NCI-H1694 (cell line): Measurements from ENCODE around the gene SENP7.
"Not testable (repeated sequence)": the region's sequence is repeated elsewhere in the genome, so short reads cannot be mapped to it uniquely, and the experiment has no call there.

ENCODE experiments used
- DNase-seq: peaks from one replicate; lab custom pipeline; 2025; lab: John Stamatoyannopoulos, UW

Gene SENP7

DNA sequence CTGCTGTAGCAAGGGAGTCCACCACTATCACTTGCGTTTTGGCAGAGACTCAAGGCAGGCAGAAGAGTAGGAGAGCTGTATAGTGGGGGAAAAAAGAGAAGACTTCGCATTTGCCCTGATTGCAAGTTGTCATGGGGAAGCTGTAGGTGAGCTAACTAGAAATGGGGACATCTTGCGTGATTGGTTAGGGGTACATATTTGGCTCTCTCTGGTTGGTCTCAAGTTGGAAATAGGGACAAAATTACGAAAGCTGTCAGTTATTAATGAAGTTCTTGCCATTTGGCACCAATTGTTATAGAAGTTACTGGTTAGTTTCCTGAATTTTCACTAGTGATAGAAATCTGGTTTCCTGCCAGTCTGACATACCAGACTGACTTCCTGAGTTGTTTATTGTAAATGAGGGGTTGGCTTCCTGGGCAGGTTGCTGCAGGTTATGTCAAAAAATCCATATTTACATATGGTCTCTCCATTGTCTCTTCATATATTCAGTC is 8.2 kb upstream of the SENP7 start:
- no peak for DNase-seq

DNA sequence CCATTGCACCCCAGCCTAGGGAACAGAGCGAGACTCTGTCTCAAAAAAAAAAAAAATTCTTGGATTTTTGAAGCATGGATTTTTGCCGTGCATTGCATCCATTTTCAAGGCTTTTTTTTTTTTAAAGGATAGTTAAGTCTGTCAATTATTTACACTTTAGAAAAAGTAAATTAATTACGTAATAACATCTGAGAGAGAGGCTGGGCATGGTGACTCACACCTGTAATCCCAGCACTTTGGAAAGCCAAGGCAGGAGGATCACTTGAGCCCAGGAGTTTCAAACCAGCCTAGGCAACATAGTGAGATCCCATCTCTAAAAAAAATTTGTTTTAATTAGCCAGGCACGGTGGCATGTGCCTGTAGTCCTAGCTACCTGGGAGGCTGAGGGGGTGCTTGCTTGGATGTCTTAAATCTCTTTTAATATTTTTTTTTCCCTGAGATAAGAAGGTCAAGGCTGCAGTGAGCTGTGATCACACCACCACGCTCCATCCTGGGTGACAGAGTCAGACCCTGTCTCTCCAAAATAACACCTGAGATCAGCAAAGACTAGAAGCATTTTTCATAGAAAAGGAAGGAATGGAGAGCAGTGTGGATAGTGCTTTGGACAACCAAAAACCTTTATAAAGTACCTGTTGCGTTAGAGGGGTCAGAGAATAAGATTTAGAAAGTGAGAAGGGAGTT is 6.8 kb upstream of the SENP7 start:
- DNase-seq: no peak

DNA sequence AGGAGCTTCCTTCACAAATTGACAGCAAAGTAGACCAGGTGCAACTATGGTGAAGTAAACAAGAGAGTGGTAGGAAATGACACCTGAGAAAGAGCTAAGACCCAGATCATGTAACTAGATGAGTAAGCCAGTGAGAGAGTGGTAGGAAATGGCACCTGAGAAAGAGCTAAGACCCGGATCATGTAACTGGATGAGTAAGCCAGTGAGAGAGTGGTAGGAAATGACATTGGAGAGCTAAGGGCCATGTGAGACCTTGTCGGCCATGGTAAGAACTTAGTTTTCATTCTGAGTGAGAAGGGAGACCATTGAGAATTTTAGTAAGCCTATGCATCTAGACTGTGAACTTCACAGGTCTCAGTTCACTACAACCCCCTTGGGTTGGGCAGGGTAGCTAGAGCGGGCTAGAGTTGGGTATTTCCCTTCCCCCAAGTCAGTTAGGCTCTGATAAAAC is 5.4 kb upstream of the SENP7 start:
- DNase-seq: no peak

DNA sequence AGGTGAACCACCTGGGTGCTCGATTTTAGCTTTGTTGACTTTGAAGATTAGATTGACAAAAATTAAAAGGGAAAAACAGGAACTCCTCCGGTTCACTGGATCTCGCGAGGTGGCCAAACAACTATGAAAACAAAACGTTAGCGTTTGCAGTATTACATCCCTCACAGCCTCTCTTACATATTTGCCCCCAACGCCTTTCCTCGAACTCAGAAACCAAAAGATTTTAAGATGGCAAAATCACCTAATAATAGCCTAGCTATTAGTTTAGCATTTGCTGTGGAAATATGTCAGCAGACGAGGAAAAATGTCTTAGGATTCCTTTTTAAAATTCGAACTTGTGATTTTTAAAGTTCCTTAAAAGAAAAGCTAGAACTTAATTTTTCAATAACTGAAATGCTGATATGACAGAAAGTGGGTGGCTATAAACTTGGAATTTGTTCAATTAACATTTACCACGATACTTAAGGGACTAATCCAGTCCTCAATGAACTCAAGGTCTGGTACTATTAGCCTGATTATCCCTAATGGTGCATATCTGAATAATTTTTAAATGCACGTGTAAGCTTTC is 491 bp upstream of the SENP7 start:
- DNase-seq: no peak

DNA sequence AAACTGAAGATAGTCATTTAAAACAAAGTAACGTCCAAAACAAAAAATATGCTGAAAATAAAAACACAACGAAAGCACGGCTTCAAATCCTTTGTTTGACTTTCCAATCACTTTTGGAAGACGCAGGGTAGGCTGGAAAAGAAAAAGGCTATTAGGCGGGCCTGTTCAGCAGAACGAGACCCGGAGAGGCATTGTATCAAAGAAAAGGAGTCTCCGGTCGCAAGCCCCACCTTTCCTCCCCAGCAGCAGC is 691 bp downstream of the SENP7 start:
- no peak for DNase-seq

DNA sequence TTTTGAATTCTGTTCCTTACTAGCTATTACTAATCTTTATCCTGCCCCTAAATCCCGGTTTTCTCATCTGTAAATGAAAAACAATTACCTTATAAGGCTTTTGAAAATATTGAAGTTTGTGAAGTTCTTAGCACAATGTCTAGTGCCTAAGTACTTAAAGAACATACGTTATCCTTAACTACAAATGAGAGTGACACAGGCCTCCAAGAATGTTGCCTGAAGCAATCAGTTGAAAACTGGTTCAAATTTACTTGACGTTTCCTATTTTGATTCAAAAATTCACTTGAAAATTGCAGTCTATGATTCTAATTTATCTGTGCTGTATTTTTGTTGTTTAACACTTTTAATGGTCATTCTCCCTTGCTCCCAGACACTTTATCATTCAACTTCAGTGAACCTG is 3.2 kb downstream of the SENP7 start:
- no peak for DNase-seq

DNA sequence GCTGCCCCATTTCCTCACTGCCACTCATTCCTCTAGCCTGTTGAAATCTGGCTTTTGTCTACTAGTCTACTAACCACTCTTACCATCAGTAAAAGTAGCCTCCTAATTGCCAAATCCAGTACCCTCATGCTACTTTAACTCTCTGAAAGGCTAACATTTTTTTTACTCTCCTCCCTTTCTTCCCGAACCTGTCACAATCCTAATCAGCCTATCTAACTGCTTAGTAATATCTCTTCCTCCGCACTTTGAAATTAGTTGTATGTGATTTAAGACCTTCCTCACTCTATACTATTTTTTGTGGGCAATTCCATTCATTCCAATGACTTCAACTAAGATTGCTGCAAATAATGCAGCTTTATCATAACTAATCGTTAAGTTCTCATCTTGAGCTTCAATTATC is 3.7 kb downstream of the SENP7 start:
- DNase-seq: no peak

DNA sequence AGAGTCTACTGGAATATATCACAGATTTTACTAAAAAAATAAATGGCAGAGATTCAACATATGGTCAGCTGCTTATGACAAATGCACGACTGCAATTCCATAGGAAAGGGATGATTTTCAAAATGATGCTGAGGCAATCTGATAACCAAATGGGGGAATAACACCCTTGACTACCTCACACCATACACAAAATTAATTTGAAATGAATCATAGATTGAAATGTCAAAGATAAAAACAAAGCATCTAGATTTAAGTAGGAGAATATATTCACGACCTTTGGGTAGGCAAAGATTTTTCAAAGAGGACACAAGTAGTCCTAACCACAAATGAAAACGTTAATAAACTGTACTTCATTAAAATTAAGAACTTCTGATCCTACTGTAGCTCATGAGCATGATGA is 11.2 kb downstream of the SENP7 start:
- DNase-seq: no peak

DNA sequence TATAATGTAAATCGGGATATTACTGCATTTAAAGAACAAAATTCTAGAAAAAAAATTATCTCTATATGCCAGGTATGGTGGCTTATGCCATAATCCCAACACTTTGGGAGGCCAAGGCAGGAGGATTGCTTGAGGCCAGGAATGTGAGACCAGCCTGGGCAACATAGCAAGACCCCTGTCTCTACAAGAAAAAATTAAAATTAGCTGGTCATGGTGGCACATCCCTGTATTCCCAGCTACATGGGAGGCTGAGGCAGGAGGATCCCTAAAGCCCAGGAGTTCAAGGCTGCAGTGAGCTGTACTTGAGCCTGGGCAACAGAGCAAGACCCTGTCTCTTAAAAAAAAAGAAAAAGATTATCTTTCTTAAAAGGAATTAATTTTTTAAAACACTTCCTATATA is 12.8 kb downstream of the SENP7 start:
- no peak for DNase-seq

DNA sequence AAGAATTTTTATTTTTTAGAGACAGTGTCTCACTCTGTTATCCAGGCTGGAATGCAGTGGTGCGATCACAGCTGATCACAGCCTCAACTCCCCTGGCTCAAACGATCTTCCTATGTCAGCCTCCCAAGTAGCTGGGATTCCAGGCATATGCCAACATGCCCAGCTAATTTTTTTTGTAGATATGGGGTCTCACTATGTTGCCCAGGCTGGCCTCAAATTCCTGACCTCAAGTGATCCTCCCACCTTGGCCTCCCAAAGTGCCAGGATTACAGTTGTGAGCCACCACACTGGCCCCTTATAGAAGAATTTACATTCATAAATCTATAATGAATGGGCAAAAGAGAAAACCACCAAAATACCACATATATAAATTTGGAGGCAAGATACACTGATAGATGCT is 15.2 kb downstream of the SENP7 start:
- no peak for DNase-seq

DNA sequence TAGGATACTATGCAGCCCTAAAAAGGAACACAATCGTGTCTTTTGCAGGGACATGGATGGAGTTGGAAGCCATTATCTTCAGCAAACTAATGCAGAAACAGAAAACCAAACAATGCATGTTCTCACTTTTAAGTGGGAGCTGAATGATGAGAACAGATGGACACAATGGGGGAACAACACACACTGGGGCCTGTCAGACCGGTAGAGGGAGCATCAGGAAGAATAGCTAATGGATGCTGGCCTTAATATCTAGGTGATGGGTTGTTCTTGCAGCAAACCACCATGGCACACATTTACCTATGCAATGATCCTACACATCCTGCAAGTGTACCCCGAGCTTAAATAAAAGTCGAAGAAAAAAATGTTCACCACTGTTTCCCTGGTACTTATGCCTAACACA is 17.5 kb downstream of the SENP7 start:
- no peak for DNase-seq

DNA sequence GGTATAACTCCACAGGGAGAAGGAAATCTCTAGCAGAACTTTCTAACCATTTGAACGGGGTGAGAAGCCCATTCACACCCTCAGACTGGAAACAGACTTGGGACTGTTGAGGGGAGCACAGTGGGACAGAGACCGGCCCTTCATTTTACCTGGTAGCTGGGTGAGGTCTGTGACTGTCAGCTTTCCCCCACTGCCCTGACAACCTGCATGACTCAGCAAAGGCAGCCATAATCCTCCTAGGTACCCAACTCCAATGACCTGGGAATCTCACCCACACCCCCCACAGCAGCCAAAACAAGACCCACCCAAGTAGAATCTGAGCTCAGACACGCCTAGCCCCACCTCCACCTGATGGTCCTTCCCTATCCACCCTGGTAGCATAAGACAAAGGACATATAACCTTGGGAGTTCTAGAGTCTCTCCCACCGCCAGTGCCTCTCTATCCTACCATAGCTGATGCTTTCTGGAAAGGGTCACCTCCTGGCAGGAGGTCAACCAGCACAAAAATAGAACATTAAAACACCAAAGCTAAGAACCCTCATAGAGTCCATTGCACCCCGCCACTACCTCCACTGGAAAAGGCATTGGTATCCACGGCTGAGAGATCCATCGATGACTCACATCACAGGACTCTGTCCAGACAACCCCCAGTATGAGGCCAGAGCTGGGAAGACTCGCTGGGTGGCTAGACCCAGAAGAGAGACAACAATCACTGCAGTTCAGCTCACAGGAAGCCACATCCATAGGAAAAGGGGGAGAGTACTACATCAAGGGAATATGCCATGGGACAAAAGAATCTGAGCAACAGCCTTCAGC is 28.0 kb downstream of the SENP7 start:
- DNase-seq: no peak

DNA sequence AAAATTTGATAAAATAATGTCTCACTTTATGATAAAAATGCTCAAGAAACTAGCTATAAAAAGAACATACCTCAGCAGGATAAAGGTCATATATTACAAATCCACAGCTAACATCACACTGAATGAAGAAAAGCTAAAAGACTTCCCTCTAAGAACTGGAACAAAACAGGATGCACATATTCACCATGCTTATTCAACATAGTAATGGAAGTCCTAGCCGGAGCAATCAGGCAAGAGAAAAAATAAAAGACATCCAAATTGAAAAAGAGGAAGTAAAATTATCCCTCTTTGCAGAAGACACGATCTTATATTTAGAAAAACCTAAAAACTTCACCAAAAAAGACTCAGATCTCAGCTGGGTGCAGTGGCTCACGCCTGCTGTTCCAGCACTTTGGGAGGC is 34.0 kb downstream of the SENP7 start:
- no peak for DNase-seq

DNA sequence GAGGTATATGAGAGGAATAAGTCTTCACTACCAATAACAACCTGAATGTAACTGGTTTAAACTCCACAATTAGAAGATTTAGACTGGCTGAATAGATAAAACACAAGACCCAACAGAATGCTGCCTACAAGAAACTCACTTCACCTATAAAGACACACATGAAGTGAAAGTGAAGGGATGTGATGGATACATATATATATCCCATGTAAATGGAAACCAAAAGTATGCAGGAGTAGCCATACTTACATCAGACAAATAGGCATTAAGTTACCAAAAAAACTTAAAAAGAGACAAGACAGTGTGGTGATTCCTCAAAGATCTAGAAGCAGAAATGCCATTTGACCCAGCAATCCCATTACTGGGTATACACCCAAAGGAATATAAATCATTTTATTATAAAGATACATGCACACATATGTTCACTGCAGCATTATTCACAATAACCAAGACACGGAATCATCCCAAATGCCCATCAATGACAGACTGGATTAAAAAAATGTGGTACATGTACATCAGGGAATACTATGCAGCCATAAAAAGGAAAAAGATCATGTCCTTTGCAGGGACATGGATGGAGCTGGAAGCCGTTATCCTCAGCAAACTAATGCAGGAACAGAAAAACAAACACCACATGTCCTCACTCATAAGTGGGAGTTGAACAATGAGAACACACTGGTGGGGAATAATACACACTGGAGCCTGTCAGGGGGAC is 38.0 kb downstream of the SENP7 start:
- not testable (repeated sequence) for DNase-seq

DNA sequence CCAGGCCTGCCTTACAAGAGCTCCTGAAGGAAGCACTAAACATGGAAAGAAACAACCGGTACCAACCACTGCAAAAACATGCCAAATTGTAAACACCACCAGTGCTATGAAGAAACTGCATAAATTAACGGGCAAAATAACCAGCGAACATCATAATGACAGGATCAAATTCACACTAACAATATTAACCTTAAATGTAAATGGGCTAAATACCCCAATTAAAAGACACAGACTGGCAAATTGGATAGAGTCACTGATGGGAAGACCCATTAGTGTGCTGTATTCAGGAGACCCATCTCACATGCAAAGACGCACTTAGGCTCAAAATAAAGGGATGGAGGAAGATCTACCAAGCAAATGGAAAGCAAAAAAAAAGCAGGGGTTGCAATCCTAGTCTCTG is 44.3 kb downstream of the SENP7 start:
- not testable (repeated sequence) for DNase-seq

DNA sequence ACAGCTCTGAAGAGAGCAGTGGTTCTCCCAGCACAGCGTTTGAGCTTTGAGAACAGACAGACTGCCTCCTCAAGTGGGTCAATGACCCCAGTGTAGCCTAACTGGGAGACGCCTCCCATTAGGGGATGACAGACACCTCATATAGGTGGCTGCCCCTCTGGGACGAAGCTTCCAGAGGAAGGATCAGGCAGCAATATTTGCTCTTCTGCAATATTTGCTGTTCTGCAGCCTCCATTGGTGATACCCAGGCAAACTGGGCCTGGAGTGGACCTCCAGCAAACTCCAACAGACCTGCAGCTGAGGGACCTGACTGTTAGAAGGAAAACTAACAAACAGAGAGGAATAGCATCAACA is 45.7 kb downstream of the SENP7 start:
- not testable (repeated sequence) for DNase-seq

DNA sequence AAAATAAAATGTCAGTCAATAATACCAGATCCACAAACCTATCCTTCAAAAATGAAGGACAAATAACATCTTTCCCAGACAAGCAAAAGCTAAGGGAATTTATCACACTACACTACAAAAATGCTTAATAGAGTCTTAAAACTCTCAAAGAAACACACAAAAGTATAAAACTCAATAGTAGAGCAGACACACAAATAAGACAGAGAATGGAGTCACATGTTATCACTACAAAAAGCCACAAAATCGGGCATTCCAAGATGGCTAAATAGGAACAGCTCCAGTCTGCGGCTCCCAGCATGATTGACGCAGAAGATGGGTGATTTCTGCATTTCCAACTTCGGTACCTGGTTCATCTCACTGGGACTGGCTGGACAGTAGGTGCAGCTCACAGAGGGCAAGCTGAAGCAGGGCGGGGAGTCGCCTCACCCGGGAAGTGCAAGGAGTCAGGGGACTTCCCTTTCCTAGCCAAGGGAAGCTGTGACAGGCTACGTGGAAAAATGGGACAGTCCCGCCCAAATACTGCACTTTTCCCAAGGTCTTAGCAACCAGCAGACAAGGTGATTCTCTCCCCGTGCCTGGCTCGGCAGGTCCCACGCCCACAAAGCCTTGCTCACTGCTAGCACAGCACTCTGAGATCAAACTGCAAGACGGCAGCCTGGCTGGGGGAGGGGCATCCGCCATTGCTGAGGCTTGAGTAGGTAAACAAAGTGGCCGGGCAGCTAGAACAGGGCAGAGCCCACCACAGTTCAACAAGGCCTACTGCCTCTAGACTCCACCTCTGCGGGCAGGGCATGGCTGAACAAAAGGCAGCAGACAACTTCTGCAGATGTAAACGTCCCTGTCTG is 46.3 kb downstream of the SENP7 start:
- DNase-seq: no peak

DNA sequence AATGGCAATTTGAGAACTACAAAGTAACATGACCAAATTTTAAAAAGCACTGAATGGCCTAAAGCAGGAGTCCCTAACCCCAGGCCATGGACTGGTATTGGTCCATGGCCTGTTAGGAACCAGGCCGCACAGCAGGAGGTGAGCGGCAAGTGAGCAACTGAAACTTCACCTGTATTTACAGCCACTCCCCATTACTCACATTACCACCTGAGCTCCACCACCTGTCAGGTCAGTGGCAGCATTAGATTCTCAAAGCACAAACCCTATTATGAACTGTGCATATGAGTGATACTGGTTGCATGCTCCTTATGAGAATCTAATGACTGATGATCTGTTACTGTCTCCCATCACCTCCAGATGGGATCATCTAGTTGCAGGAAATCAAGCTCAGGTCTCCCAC is 48.8 kb downstream of the SENP7 start:
- no peak for DNase-seq

DNA sequence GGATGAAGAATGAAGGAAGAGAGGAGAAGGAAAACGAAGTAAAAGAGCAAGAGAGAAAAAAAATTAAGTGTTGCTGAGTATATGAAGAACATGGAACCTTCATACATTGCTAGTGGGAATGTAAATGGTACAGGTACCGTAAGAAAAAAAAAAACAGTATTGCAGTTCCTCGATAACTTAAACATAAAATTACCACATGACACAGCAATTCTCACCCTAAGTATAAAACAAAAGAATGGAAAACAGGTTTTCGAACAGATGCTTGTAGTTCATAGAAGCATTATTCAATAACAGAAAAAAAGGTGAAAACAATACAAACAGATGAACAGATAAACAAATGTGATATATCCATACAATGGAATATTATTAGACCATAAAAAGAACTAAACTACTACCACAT is 51.6 kb downstream of the SENP7 start:
- DNase-seq: no peak

DNA sequence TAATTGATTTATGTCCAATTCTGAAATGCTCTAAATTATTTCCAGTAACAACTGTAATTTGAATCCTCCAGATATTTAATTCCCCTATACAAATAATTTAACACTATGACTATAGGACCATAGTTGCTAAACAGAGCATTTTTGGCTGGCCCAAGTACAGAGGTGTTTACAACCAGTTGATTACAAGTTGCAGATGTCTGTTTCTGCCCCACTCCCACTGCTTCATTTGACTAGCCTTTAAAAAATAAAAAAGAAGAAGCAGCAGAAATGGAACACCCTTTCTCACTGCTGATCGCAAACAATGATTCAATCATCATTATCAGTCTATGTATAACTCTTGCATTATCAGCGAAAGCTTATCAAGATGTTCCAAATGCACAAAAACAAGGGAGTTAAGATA is 54.6 kb downstream of the SENP7 start:
- DNase-seq: no peak

DNA sequence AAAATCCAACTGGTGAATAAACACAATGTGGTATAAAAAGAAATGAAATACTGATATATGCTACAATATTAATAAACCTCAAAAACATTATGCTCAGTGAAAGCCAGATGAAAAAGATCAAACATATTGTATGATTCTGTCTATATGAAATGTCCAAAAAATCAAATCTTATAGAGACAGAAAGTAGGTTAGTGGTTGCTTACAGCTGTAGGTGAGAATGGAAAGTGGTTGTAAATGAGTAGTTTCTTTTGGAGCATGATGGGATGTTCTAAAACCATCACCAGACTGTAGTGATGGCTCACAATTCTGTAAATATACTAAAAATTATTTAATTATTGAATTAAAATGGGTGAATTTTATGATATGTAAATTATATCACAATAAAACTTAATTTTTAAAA is 58.4 kb downstream of the SENP7 start:
- DNase-seq: no peak

DNA sequence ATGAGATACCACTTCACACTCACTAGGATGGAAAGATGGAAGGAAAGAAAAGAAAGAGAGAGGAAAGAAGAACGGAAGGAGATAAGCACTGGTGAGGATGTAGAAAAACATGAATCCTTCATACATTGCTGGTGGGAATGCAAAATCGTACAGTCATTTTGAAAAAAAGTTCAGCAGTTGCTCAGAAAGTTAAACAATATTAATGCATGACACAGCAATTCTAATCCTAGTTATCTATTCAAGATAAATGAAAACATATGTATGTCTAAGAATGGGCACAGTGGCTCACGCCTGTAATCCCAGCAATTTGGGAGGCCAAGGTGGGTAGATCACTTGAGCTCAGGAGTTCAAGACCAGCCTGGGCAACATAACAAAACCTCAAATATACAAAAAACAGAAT is 59.1 kb downstream of the SENP7 start:
- no peak for DNase-seq
